Skin epidermis (tissue), 12 donors: ENCODE data around the gene ITGB4.

ENCODE experiments used
- H3K27ac ChIP-seq, 21 experiments: fragments of 200-600 bp; sonication (generic) in 11 of 21; one replicate each; pipeline ENCODE4 v1.5.0; 2020; ENCODE audit warnings: mild to moderate bottlenecking in 3 of 21, inconsistent platforms in 2 of 21, moderate library complexity in 2 of 21
- H3K4me3 ChIP-seq, 7 experiments: fragments of 200-600 bp; sonication (generic) in 2 of 7; one replicate each; pipeline ENCODE4 v1.5.0; 2020; ENCODE audit warnings: inconsistent platforms in 2 of 7, mild to moderate bottlenecking in 2 of 7, moderate library complexity in 1 of 7

Gene ITGB4

GRCh38 chr17:75778066-75778860 is 57.0 kb downstream of the ITGB4 start:
- Histone ChIP-seq H3K27ac (peak overlapping the region; percentile 73 to 100 (median 99)), H3K4me3 (peak overlapping the region; percentile 76 to 98 (median 94))

GRCh38 chr17:75778861-75779249 is 57.6 kb downstream of the ITGB4 start:
- Histone ChIP-seq H3K27ac (peak overlapping the region; percentile 73 to 100 (median 99)), H3K4me3 (peak overlapping the region; percentile 76 to 98 (median 94))

- Histone ChIP-seq H3K4me3 (peak overlapping the region; percentile 76 to 98 (median 94)), H3K27ac (peak overlapping the region; percentile 73 to 100 (median 99))
Measured at GRCh38 chr17:75779250-75779986, 58.2 kb downstream of the ITGB4 start.

- H3K4me3 ChIP-seq, result no peak overlapping the region
- H3K27ac ChIP-seq, result peak overlapping the region in 10 of 21 experiments; percentile 16 to 99 (median 77)
Measured at GRCh38 chr17:75779987-75780889, 59.0 kb downstream of the ITGB4 start.

GRCh38 chr17:75783069-75783783 is 62.0 kb downstream of the ITGB4 start:
- peak overlapping the region in 2 of 7 experiments; percentile 3 to 6 for H3K4me3 ChIP-seq
- H3K27ac ChIP-seq, result peak overlapping the region in 20 of 21 experiments; percentile 93 to 100 (median 99)

GRCh38 chr17:75783803-75784472 is 62.7 kb downstream of the ITGB4 start:
- peak overlapping the region; percentile 71 to 100 (median 99) for H3K27ac ChIP-seq
- peak overlapping the region; percentile 40 to 77 (median 49) for H3K4me3 ChIP-seq

GRCh38 chr17:75784473-75785015 is 63.3 kb downstream of the ITGB4 start, which contains the start of gene UNK:
Gene UNK, plus strand, starts transcription at chr17:75784806. Its CDS starts 75 bp downstream, at chr17:75784881.
- H3K4me3 ChIP-seq, result peak within 1 kb of the TSS; percentile 40 to 77 (median 49)
- peak within 1 kb of the TSS; percentile 82 to 100 (median 99) for H3K27ac ChIP-seq

- Histone ChIP-seq H3K27ac (peak overlapping the region; percentile 82 to 100 (median 99)), H3K4me3 (peak overlapping the region; percentile 40 to 77 (median 49))
Measured at GRCh38 chr17:75785016-75785890, 64.0 kb downstream of the ITGB4 start.

- Histone ChIP-seq H3K27ac (no peak overlapping the region), H3K4me3 (no peak overlapping the region)
Measured at GRCh38 chr17:75791254-75791653, 70.0 kb downstream of the ITGB4 start.

GRCh38 chr17:75793460-75793859 is 72.2 kb downstream of the ITGB4 start:
- H3K4me3 ChIP-seq, result no peak overlapping the region
- H3K27ac ChIP-seq, result peak overlapping the region in 1 of 21 experiments; percentile 39

GRCh38 chr17:75795820-75796607 is 74.8 kb downstream of the ITGB4 start:
- no peak overlapping the region for H3K4me3 ChIP-seq
- no peak overlapping the region for H3K27ac ChIP-seq

- H3K4me3 ChIP-seq, result no peak overlapping the region
- no peak overlapping the region for H3K27ac ChIP-seq
Measured at GRCh38 chr17:75799402-75799801, 78.1 kb downstream of the ITGB4 start.

- H3K4me3 ChIP-seq, result no peak overlapping the region
- H3K27ac ChIP-seq, result peak overlapping the region in 1 of 21 experiments; percentile 7
Measured at GRCh38 chr17:75803883-75804282, 82.6 kb downstream of the ITGB4 start.

GRCh38 chr17:75806822-75807500 is 85.7 kb downstream of the ITGB4 start:
- no peak overlapping the region for H3K4me3 ChIP-seq
- H3K27ac ChIP-seq, result peak overlapping the region in 10 of 21 experiments; percentile 1 to 94 (median 80)
